NCI-H2107 (cell line): ENCODE measurements around the gene SKIDA1.

Source experiments
- DNase-seq: peaks from one replicate; lab custom pipeline; 2025; lab: John Stamatoyannopoulos, UW

Gene SKIDA1

GRCh38 chr10:21529032-21529910, 3.8 kb upstream of the SKIDA1 start:
- no peak for DNase-seq

- no peak for DNase-seq
Observed at GRCh38 chr10:21528236-21529031, 3.0 kb upstream of the SKIDA1 start.

- no peak for DNase-seq
Observed at GRCh38 chr10:21527598-21528235, 2.2 kb upstream of the SKIDA1 start.

- no peak for DNase-seq
Observed at GRCh38 chr10:21526860-21527597, 1.5 kb upstream of the SKIDA1 start.

- no peak for DNase-seq
Observed at GRCh38 chr10:21526188-21526859, 842 bp upstream of the SKIDA1 start.

- DNase-seq: no peak
Observed at GRCh38 chr10:21524526-21525366, 736 bp downstream of the SKIDA1 start.

GRCh38 chr10:21524131-21524525, 1.4 kb downstream of the SKIDA1 start:
- no peak for DNase-seq

- DNase-seq: no peak
Observed at GRCh38 chr10:21523557-21524008, 1.9 kb downstream of the SKIDA1 start.

- DNase-seq: no peak
Observed at GRCh38 chr10:21522631-21523406, 2.7 kb downstream of the SKIDA1 start.

- no peak for DNase-seq
Observed at GRCh38 chr10:21521751-21522533, 3.5 kb downstream of the SKIDA1 start.

- DNase-seq: no peak
Observed at GRCh38 chr10:21520949-21521348, 4.5 kb downstream of the SKIDA1 start.

- no peak for DNase-seq
Observed at GRCh38 chr10:21520509-21520908, 5.0 kb downstream of the SKIDA1 start.

- no peak for DNase-seq
Observed at GRCh38 chr10:21519941-21520436, 5.5 kb downstream of the SKIDA1 start.

GRCh38 chr10:21519397-21519933, 6.0 kb downstream of the SKIDA1 start:
- no peak for DNase-seq

GRCh38 chr10:21518641-21519396, 6.7 kb downstream of the SKIDA1 start:
- DNase-seq: no peak

- DNase-seq: no peak
Observed at GRCh38 chr10:21518149-21518640, 7.3 kb downstream of the SKIDA1 start.
